AG04450 (cell line): ENCODE measurements around the gene NPC2. TPM values are rescaled to one million over a fixed set of nuclear protein-coding genes. Genes with fewer than 3 reads are reported as not detected.

ENCODE experiments used
- CTCF ChIA-PET: fragments of 300-600, 350-600 bp; formaldehyde crosslinking; extraction: SDS; loops from one replicate; lab custom pipeline; 2022; ENCODE audit warnings: antibody characterized with exemption, inconsistent platforms; lab: Charles Lee
- POLR2A ChIA-PET: fragments of 350-600 bp; formaldehyde crosslinking; extraction: SDS; loops from one replicate; lab custom pipeline; 2021; ENCODE audit warnings: antibody characterized with exemption, inconsistent platforms; lab: Yijun Ruan, JAX
- DNase-seq: peaks from one replicate; pipeline ENCODE4 v3.0.0-alpha.2; 2011; ENCODE audit warnings: low read depth, low spot score
- H3K27ac ChIP-seq: one replicate; pipeline ENCODE4 v1.5.1; 2012; ENCODE audit warnings: low read depth, low read length, control low read depth
- H3K27me3 ChIP-seq: one replicate; pipeline ENCODE4 v1.6.0; 2012; ENCODE audit warnings: low read length; ENCODE audit not compliant: control insufficient read depth, insufficient read depth
- H3K4me3 ChIP-seq: 2 replicates; pipeline ENCODE4 v1.5.1; 2011; ENCODE audit warnings: mild to moderate bottlenecking, low read depth, low read length, control low read depth
- H3K9me3 ChIP-seq: 2 replicates; pipeline ENCODE4 v1.5.1; 2012; ENCODE audit warnings: low read length; ENCODE audit not compliant: control insufficient read depth, insufficient read depth
- polyA plus RNA-seq: library from polyadenylated mRNA; depleted of rRNA; stranded (reverse); fragments of >200 nt; gene quantifications from 2 replicates; pipeline ENCODE4 v1.2.3, GENCODE V29; 2011
- TF ChIP-seq, protein P1 (sequence below): IDR thresholded peaks from 2 replicates; pipeline ENCODE4 v1.5.1; 2011; ENCODE audit warnings: low read depth, low read length, control low read depth, inconsistent platforms

NPC2 gene
- polyA plus RNA-seq, 1 experiment: 197 TPM

DNA sequence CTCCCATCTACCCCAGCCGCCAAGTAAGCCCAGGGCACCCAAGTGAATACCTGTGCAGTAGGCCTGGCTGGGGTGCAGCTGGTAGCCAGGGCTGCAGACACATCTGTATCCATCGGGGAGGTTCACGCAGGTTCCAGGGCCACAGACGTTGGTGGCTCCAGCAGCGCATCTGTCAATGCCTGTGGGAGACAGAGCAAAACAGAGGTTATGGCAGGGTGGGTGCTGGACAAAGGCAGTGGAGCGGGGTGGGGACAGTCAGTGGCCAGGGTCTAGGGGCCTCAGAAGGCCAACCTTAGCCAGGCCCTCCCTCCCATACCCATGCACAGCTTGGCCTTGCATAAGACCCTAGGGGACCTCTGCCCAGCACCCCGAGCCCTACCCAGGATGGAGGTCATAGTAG lies 29.6 kb upstream of the NPC2 start:
- H3K27me3 ChIP-seq: no peaks in the 10 kb centered on the region
- DNase-seq: no peak
- H3K27ac ChIP-seq: no peak overlapping the region
- no peaks in the 10 kb centered on the region for H3K9me3 ChIP-seq
- POLR2A ChIA-PET: no interaction called here
- TF ChIP-seq, protein P1, sequence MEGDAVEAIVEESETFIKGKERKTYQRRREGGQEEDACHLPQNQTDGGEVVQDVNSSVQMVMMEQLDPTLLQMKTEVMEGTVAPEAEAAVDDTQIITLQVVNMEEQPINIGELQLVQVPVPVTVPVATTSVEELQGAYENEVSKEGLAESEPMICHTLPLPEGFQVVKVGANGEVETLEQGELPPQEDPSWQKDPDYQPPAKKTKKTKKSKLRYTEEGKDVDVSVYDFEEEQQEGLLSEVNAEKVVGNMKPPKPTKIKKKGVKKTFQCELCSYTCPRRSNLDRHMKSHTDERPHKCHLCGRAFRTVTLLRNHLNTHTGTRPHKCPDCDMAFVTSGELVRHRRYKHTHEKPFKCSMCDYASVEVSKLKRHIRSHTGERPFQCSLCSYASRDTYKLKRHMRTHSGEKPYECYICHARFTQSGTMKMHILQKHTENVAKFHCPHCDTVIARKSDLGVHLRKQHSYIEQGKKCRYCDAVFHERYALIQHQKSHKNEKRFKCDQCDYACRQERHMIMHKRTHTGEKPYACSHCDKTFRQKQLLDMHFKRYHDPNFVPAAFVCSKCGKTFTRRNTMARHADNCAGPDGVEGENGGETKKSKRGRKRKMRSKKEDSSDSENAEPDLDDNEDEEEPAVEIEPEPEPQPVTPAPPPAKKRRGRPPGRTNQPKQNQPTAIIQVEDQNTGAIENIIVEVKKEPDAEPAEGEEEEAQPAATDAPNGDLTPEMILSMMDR: no peak
- CTCF ChIA-PET: no interaction called here
- H3K4me3 ChIP-seq: no peak overlapping the region

DNA sequence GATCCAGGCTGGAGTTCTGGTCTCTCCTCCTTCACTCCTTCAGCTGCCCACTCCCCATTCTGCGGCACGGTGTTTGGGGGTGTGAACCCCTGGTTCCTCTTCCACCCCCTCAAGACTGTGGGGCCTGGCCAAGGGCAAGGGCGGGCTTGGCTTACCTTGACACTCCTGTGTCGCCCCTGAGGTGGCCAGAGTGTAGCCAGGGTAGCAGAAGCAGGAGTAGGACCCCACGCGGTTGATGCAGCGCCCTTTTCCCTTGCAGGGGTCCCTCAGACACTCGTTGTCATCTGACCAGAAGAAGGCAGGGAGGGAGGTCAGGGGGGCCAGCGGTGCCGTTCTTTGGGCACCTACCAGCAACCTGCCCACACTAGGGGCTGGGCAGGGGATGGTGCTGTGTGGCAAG lies 28.7 kb upstream of the NPC2 start:
- no peak for DNase-seq
- ChIA-PET POLR2A (no interaction called here), CTCF (no interaction called here)
- no peaks in the 10 kb centered on the region for H3K27me3 ChIP-seq
- TF ChIP-seq, protein P1: no peak
- H3K9me3 ChIP-seq: no peaks in the 10 kb centered on the region
- H3K4me3 ChIP-seq: no peak overlapping the region
- H3K27ac ChIP-seq: no peak overlapping the region

DNA sequence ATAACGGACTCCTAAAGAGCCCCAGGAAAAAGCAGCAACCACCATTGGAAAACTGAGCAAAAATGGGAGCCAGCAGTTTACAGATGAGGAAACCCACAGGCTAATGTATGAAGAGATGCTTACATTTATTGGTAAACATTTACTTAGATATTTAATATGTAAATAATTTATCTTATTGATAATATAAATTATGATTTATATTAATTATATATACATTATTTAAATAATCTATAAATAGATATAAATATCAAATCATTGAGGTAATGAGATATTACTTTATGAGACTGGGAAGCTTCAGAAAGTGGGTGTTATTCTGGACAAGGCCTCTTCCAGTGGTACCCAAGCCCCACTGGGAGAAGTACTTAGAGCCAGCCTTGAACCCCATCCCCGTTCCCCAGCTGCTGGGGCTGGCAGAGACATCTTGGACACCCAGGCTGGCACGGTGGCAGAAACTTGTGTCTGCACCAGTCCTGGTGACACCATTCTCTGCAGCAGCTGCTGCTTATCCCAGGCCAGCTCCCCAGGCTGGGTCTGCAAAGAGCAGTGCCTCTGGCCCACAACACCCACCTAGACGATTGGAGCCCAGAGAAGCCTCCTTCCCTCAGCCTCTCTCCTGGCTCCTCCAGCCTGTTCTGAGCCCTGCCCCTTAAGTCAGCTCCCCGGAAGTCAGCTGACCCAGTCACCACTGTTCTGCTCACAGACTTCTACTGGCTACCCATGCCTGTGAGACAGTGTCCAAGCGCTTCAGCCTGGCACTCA lies 26.4 kb upstream of the NPC2 start:
- no peak overlapping the region for H3K4me3 ChIP-seq
- no peak overlapping the region for H3K27ac ChIP-seq
- TF ChIP-seq, protein P1: no peak
- POLR2A ChIA-PET: no interaction called here
- H3K27me3 ChIP-seq: no peaks in the 10 kb centered on the region
- no peaks in the 10 kb centered on the region for H3K9me3 ChIP-seq
- CTCF ChIA-PET: no interaction called here
- DNase-seq: no peak

DNA sequence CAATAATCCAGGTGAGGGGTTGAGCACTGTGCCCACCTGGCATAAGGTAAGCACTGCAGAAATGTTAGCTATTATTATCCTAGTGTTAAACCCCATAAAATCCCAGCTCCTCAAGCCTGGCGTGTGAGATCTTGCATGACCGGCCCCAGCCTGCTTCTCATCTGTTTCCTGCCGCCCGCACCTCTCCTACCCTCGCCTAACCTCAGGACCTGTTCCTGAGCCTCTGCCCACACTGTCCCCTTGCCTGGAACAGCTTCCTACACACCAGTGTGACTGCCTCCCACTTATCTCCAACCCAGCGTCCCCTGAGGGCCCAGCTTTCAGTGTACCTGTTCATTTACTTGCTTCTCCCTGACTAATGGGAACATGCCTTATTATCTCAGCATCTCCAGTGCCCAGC lies 25.1 kb upstream of the NPC2 start:
- DNase-seq: no peak
- ChIA-PET POLR2A (no interaction called here), CTCF (no interaction called here)
- Histone ChIP-seq H3K4me3 (no peak overlapping the region), H3K27ac (no peak overlapping the region), H3K9me3 (no peaks in the 10 kb centered on the region), H3K27me3 (no peaks in the 10 kb centered on the region)
- TF ChIP-seq, protein P1: no peak

DNA sequence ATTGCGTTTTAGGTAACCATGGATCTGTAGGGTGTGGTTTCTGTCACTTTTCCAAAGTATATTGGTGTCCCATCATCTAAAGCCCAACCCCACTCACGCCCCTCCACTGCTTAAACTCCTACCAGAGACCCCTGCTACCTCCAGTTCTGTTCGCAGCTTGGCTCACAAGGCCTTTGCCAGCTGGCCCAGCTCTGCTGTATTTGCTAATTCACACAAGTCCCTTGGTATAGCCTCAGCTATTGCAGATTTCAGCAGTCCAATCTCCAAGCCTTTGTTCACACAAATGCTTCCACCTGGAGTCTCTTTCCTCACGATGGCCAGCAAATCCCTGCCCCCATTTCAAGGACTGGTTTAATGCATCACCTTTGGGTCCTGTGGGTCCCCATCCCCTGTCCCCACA lies 24.6 kb upstream of the NPC2 start:
- POLR2A ChIA-PET: no interaction called here
- no peak overlapping the region for H3K27ac ChIP-seq

More for the DNA sequence above, 24.6 kb upstream of the NPC2 start:
- no peak for DNase-seq
- TF ChIP-seq, protein P1: no peak
- Histone ChIP-seq H3K9me3 (no peaks in the 10 kb centered on the region), H3K27me3 (no peaks in the 10 kb centered on the region), H3K4me3 (no peak overlapping the region)
- CTCF ChIA-PET: no interaction called here
